SK-N-DZ (cell line): ENCODE results near the gene SMYD2.

Experiments used
- DNase-seq: peaks from one replicate; pipeline ENCODE4 v3.0.0-alpha.2; 2015; ENCODE audit warnings: low spot score

The SMYD2 gene

DNA sequence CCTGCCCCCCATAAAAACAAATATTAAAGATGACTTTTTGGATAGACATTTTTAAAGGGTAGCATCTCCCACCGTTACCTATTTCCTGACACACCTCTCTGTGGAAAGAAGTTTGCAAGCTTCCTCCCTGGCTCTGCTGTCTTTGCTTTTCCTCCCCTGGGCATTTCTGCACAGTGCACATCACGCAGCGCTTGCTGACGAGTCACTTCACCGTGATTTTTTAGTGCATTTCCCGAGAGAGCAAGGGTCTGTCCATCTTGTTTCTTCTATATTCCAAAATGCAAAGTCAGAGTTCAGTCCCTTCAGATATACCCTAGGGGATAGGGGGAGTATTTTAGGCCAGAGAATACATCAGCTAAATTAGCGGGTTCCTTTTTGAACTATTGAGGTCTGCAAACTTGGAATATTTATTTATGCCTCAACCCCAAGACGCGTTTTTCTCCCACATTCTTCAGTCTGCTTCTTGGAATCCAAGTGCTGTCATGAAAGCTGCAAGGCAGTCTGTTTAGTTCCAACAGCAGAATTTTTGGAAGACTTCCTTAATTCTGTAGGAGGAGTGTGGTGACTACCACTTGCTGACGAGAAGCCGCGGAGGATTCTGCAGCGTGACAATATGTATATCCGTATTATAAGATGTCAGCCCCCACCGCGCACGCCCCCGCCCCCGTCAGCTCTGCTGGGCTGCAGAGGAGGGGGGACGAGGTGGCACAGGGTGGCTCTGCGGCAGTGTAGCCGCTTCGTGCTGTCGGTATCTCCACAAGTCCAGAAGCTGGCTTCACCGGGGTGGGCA lies 22.4 kb downstream of the SMYD2 start:
- DNase-seq, result no peak

DNA sequence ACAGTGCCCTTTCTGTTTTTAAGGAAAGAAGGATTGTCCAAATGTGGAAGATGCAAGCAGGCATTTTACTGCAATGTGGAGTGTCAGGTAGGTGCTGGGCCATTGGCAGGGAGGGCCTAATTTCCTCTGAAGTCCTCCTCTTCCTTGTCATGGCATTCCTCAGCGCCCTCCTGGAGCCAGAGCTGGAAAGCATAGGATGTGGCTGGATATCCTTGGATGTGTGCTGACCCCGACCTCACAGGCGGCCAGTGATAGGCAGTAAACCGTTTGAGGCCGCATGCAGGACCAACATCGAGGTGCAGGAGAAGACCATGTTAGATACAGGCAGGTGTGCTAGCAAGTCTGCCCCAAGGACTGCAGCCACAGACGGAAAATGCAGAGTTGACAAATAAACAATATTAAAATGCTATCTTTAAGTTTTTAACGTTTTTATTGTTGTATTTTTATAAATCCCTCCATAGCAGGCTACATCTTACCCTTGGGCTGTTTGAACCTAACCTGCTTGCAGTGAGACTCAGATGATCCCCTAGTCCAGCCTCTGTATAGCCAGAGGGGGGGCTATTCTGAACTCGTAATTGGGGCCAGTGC lies 24.3 kb downstream of the SMYD2 start:
- no peak for DNase-seq

- no peak for DNase-seq
Observed at GRCh38 chr1:214306269-214306668, 25.3 kb downstream of the SMYD2 start.

GRCh38 chr1:214310010-214310409 lies 29.1 kb downstream of the SMYD2 start:
- DNase-seq, result no peak

DNA sequence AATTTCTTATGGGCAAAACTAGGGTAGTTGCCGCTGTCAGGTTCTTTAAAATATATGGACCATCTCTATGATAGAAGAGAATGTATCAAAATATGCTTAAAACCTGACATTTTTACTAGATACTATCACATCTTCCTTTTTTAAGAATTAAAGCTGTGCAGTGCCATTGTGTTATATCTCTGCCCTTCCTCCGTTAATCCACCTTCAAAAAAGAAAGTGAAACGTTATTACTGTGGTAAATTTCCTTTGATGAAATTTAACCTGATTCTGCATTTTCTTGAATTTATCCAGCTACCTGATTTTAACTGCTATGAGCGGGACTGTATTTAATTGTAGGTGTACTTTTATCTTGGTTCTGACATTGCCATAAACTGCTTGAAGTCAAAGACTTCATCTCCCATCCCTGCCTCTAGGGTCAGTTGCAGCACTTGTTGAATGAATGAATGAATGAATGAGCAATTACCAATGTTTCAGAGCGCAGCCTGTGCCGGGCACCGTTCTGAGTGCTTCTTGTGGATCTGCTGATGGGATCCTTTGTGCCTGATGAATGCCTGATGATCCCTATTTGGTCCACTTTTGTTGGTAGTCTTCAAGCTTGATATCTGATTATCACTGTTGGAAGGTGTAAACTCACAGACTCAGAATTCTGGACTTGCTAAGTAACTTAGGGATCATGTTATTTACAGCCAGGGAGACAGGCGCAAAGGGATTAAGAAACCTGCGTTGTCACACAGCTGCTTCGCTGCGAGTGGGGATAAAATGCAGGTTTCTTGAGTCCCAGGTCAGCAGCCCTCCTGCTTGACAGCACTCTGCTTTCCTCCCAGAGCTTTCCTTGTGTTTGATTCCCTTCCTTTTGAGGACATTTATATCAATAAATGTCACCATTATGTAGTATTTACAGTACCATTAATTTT lies 30.1 kb downstream of the SMYD2 start:
- no peak for DNase-seq

DNA sequence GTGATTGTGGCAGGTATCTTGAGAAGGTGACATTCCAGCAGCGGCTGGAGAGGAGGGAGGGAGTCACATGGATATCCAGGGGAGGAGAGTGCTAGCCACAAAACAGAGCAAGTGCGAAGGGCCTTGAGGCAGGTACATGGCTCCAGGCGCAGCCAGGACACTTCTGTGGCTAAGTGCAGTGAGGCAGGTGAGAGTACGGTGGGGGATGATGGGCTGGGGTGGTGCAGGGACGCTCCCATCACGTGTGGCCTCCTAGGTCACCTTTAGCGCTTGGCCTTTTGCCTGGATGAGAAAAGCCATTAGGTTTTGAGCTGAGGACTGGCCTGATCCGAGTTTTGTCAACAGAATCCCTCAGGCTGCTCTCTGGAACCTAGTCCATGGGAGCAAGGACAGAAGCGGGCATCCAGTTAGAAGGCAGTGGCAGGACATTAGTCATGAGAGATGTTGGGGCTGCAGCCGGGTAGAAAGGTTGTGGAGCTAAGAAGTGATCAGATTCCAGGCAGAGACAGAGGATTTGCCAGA lies 31.6 kb downstream of the SMYD2 start:
- DNase-seq, result no peak

DNA sequence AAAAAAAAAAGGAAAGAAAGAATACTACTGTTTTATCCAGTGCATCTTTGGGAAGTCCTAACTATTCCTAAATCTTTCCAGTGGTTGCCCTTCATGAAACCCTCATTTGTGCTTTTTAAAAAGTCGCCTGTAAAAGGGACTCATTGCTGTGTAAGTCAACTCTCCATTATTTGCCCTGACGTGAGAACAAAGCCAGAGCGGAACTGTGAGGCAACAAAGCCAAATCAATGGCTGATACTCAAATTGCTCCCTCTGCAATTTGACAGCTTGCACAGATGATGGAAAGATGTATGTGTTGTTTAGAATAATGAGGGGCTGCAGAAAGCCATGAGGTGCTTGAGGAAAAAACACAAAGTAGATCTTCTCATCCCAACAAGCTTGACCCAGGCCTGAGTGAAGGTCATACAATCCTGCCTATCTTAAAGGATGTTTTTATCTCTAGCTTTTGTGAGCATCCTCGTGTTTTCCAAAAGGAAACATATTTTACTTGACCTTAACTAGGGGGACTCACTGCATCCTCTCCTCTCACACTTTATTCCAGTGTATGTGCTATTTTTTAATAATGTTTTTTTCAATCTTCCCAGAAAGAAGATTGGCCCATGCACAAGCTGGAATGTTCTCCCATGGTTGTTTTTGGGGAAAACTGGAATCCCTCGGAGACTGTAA lies 33.4 kb downstream of the SMYD2 start:
- DNase-seq, result no peak

GRCh38 chr1:214316593-214316992 lies 35.6 kb downstream of the SMYD2 start:
- DNase-seq, result no peak

DNA sequence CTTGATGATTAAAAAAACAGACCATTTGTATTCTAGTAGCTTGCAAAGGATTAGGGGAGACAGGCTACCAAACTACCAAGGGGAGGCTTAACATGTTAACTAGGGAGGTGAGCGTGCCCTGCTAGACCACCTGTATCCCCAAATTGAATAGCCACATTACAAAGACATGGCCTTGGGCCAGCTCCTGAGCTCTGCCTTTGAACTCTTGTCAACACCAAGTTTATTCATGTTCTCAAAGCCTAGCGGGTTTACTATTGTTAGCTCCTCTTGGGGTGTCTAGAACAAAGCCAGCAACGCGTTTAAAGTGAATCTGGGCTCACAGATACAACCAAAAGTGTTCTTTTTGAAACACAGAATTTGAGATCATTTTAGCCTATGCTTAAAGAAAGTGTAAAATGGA lies 36.3 kb downstream of the SMYD2 start:
- no peak for DNase-seq

GRCh38 chr1:214317734-214318133 lies 36.8 kb downstream of the SMYD2 start:
- no peak for DNase-seq

DNA sequence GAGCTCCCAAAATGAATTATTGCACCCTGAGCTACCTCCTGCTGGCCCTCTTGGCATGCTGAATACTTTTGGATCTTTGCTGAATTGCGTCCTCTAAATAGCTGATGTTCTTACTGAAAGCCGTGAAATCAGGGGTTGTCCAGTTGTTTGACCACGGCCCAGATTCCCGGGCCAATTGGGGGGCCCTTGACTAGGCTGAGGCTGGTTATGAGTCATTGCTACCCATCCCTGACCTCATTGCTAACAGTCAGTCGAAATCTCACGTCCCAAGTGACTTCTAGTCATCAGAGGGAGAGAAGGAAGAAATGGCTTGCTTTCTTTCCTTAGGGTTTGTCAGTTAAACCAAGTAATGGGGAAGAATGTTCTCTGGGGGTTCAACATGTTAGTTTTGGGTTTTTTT lies 37.4 kb downstream of the SMYD2 start:
- no peak for DNase-seq

DNA sequence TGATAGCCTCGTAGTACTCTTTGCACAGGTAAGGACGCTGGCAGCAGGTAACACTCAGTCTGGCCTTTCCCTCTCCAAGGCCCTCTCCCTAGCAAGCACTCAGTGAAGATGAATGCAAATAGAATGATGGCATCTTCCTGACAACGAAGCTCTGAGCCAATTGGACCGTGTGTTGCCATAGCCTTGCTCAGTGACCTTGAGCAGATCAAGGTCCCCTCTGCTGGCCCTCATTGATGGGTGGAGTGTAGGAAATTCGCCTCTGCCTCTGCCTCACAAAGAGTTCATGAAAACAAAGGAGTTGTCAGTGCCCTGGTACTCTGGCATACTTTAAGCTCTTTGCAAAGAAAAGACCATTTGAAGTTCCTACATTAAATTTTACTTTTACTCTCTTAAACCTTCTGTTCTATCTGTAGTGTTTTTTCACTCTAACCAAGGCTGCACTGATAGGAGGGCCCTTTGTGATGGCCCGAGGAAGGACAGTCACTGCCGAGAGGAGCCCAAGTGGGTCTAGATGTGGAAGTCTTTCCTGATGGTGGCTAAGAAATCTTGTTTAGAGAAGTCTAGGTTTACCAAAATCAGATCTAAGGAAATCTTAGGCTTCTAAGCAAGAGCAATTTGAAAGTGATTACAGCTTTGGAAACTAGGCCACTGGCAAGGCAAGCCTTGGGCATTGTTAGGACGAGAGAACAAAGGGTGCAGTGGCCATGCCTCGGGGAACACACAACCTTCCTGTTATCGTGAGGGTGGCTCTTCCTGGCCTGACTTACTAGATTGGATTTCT lies 38.2 kb downstream of the SMYD2 start:
- DNase-seq, result no peak

DNA sequence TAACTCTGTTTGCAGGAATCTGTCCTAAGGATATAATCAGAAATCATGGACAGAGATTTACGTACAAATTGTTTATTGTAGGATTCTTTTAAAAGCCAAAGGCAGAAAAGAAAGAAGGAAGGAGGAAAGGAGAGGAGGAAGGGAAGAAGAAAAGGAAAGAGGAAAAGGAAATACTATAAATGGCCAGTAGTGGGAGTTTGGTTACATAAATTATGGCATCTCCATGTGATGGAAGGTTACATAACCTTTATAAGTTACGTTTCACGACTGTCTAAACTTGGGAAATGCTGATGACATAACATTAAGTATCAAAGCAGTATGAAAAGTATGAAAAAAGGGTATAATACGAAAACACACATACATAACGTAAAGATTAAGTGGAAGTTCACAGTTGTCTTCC lies 39.0 kb downstream of the SMYD2 start:
- DNase-seq, result no peak

- no peak for DNase-seq
Observed at GRCh38 chr1:214321705-214322453, 40.9 kb downstream of the SMYD2 start.

DNA sequence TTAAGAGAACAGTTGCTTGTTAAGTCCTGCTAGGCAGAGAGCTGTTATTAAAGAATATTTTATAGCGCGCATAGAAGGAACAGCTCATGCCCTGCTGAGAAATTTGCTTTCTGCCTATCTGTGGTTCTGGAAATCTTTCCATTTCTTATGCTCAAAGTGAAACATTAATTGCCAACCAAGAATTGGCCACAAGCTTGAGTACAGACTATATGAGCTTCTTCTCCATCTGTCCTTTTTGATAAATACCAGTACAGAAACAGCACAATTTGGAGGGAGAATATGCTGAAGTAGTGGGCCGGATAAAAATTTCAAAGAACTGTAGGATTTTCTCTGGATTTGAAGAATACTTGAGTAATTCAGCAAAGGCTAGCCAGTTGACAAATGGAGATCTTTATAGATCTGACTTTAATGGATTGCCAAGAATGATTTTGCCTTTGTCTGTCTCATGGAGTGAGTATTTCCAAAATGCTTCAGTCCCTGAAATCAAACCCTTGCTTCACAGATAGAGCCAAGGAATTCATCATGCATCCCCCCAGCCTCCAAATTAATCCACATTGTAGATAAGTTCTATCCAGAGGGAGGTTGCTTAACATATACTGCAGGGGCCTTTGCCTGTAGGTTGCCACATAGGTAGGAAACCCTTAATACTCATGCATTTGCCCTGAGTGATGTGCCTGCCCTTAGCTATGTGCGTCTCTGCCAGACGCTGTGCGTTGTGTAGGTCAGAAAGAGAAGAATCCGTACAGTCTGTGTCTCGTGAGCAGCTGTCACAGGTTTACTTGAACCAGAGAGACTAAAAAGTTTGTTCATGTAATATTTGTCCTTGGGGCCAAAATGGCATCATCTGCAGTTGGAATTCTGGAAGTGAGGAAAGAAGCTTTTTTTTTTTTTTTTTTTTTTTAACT lies 44.2 kb downstream of the SMYD2 start:
- DNase-seq, result no peak

DNA sequence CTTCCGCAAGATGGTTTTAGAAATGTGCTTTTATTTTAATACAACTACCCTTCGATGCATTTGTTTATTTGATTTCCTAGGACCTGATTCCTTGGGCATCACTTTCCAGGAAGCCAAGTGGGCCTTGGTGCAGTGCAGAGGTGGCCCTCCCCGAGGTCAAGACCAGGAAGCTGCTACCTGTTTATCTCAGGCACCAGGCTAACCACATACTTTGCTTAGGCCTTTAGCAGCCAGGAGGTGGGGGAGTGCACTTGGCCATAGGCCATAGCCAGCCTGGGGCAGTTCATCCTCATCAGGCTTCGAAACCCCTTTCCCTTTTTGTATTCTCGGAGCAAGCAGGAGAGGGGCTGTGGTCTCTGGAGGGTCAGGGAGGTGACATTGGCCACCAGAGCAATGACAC lies 45.4 kb downstream of the SMYD2 start:
- DNase-seq, result no peak

DNA sequence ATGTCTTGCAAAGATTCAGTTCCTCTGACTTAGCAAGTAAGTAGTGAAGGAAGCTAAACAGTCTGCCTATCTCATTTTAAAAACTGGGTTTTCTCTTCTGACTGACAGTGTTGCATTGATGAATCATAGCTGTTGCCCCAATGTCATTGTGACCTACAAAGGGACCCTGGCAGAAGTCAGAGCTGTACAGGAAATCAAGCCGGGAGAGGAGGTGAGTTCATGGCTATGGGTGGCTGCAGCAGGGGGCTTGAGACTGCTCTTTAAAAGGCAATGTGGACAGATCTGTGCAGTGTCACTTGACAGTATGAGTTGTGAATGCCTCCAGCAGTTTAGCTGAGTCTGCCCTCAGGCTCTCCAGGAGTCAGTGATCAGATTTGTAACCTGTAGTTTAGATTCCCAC lies 46.6 kb downstream of the SMYD2 start:
- no peak for DNase-seq

- DNase-seq, result peak; percentile 63
Observed at GRCh38 chr1:214328770-214329469, 48.0 kb downstream of the SMYD2 start.
